Activated naive CD8-positive, alpha-beta T cell treated with anti-CD3 and anti-CD28 coated beads, Interleukin-2, amount 10 ng/mL, durations not matched to agents 7 days and 5 days (primary cell): ENCODE data around the gene PTPRM. TPM values are rescaled to one million over a fixed set of nuclear protein-coding genes. Genes with fewer than 3 reads are reported as not detected.

ENCODE experiments used
- ATAC-seq: fragments of 150-1000 bp; cut with Tn5 transposase; one replicate; pipeline ENCODE4 v1.10.0; 2021; ENCODE audit warnings: low read depth, moderate library complexity
- POLR2A ChIA-PET: fragments of 350-600 bp; sonication (Branson Sonifier 250); formaldehyde crosslinking; loops from one replicate; lab custom pipeline; 2021; ENCODE audit warnings: antibody characterized with exemption; lab: Charles Lee
- DNase-seq: peaks from one replicate; pipeline ENCODE4 v3.0.0; 2021
- H3K27ac Mint-ChIP-seq: one replicate; pipeline ENCODE4 v1.8.0; 2022; ENCODE audit warnings: mild to moderate bottlenecking, mixed read lengths
- H3K27me3 Mint-ChIP-seq: one replicate; pipeline ENCODE4 v1.8.0; 2022; ENCODE audit warnings: mild to moderate bottlenecking, moderate library complexity, mixed read lengths
- H3K36me3 Mint-ChIP-seq: one replicate; pipeline ENCODE4 v1.8.0; 2021; ENCODE audit warnings: mild to moderate bottlenecking, mixed read lengths
- H3K4me1 Mint-ChIP-seq: one replicate; pipeline ENCODE4 v1.8.0; 2021; ENCODE audit warnings: mixed read lengths
- H3K4me3 Mint-ChIP-seq: one replicate; pipeline ENCODE4 v1.8.0; 2022; ENCODE audit warnings: mild to moderate bottlenecking, moderate library complexity, mixed read lengths
- H3K9me3 Mint-ChIP-seq: one replicate; pipeline ENCODE4 v1.8.0; 2021; ENCODE audit warnings: mixed read lengths
- total RNA-seq, 2 experiments: library from RNA; stranded (reverse); gene quantifications; one replicate each; pipeline ENCODE4 v1.2.3, GENCODE V29; 2021

PTPRM gene
- total RNA-seq, 2 experiments from 2014 or later: 6.5 to 6.6 TPM

GRCh38 chr18:7683753-7684152 is 116.6 kb downstream of the PTPRM start:
- POLR2A ChIA-PET: no interaction called here
- DNase-seq (no peak), ATAC-seq (no peak)
- no peak overlapping the region for H3K4me3 Mint-ChIP-seq
- H3K4me1 Mint-ChIP-seq: no peaks in the 10 kb centered on the region
- no peaks in the 10 kb centered on the region for H3K9me3 Mint-ChIP-seq
- no peak overlapping the region for H3K27ac Mint-ChIP-seq
- H3K36me3 Mint-ChIP-seq: no peaks in the 10 kb centered on the region
- H3K27me3 Mint-ChIP-seq: no peaks in the 10 kb centered on the region

DNA sequence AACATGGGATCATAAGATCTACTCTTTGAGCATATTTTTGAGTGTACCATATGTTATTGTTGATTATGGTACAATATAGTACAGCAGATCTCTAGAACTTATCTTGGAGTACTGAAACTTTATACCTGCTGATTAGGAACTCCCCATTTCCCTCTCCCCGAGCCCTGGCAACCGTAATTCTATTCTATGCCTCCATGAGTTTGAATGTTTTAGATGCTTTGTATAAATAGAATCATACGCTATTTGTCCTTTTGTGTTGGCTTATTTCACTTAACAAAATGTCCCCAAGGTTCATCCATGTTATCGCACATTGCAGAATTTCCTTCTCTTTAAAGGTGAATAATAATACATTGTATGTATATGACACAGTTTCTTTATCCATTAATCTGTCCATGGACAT is 117.2 kb downstream of the PTPRM start:
- DNase-seq (no peak), ATAC-seq (no peak)
- H3K9me3 Mint-ChIP-seq: no peaks in the 10 kb centered on the region
- H3K4me3 Mint-ChIP-seq: no peak overlapping the region
- no peak overlapping the region for H3K27ac Mint-ChIP-seq
- H3K4me1 Mint-ChIP-seq: no peaks in the 10 kb centered on the region
- POLR2A ChIA-PET: no interaction called here
- no peaks in the 10 kb centered on the region for H3K27me3 Mint-ChIP-seq
- no peaks in the 10 kb centered on the region for H3K36me3 Mint-ChIP-seq

- Mint-ChIP-seq H3K9me3 (no peaks in the 10 kb centered on the region), H3K36me3 (no peaks in the 10 kb centered on the region), H3K4me1 (no peaks in the 10 kb centered on the region), H3K27ac (no peak overlapping the region), H3K27me3 (no peaks in the 10 kb centered on the region), H3K4me3 (no peak overlapping the region)
- POLR2A ChIA-PET: no interaction called here
- no peak for ATAC-seq
- DNase-seq: no peak
These were observed 117.8 kb downstream of the PTPRM start for GRCh38 chr18:7684966-7685365.

- H3K27ac Mint-ChIP-seq: no peak overlapping the region
- no peak for ATAC-seq
- H3K4me1 Mint-ChIP-seq: no peaks in the 10 kb centered on the region
- no peaks in the 10 kb centered on the region for H3K27me3 Mint-ChIP-seq
- no peak overlapping the region for H3K4me3 Mint-ChIP-seq
- no peak for DNase-seq
- H3K9me3 Mint-ChIP-seq: no peaks in the 10 kb centered on the region
- POLR2A ChIA-PET: no interaction called here
- H3K36me3 Mint-ChIP-seq: no peaks in the 10 kb centered on the region
These were observed 119.2 kb downstream of the PTPRM start for GRCh38 chr18:7686278-7686677.

- Mint-ChIP-seq H3K4me3 (no peak overlapping the region), H3K4me1 (no peaks in the 10 kb centered on the region), H3K36me3 (no peaks in the 10 kb centered on the region), H3K27ac (no peak overlapping the region), H3K27me3 (no peaks in the 10 kb centered on the region), H3K9me3 (peaks cover 1% of the 10 kb centered on the region)
- POLR2A ChIA-PET: no interaction called here
- no peak for ATAC-seq
- no peak for DNase-seq
These were observed 121.5 kb downstream of the PTPRM start for GRCh38 chr18:7688580-7688979.

DNA sequence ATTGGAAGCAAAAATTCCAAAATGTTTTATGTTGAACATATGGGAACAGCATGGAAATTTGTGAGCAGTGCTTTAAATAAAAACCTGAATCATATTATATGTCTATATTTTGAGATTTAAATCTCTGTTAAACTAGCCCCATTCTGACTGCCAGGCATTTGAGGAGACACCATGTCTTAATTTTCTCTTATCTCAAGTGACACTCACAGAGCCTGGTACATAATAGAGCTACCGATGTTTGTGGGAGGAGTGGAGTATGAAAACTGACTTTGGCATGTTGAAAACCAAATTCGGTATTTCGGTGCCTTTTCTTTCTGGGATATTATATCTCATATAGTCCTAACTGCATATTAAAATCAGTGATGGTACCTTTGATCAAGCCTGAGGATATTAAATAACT is 124.1 kb downstream of the PTPRM start:
- H3K4me3 Mint-ChIP-seq: no peak overlapping the region
- ATAC-seq: no peak
- no peaks in the 10 kb centered on the region for H3K36me3 Mint-ChIP-seq

DNA sequence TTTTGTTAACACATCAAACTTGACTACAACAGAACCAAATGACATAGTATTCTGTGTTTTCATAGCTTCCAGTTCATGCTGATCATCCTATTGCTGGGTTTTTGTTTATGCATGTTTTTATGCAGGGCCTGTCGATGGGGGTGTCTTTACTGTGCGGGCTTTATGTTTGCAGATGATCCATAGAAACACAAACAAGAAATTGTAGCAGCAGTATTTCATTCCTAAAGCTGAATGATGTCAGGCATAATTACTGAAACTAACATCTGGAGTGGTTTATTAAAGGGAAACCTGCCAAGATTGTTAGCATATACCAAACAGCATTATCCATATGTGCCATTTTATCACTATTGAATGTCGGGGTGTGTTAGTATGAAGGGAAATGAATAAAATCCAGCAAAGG is 129.7 kb downstream of the PTPRM start:
- Mint-ChIP-seq H3K36me3 (no peaks in the 10 kb centered on the region), H3K9me3 (peaks cover 1% of the 10 kb centered on the region), H3K4me1 (no peaks in the 10 kb centered on the region), H3K27me3 (no peaks in the 10 kb centered on the region), H3K4me3 (no peak overlapping the region), H3K27ac (no peak overlapping the region)
- ATAC-seq: no peak
- no peak for DNase-seq
- POLR2A ChIA-PET: no interaction called here

More for the DNA sequence above, 124.1 kb downstream of the PTPRM start:
- peaks cover 1% of the 10 kb centered on the region for H3K9me3 Mint-ChIP-seq
- no peaks in the 10 kb centered on the region for H3K27me3 Mint-ChIP-seq
- no peaks in the 10 kb centered on the region for H3K4me1 Mint-ChIP-seq
- POLR2A ChIA-PET: no interaction called here
- DNase-seq: no peak
- no peak overlapping the region for H3K27ac Mint-ChIP-seq

DNA sequence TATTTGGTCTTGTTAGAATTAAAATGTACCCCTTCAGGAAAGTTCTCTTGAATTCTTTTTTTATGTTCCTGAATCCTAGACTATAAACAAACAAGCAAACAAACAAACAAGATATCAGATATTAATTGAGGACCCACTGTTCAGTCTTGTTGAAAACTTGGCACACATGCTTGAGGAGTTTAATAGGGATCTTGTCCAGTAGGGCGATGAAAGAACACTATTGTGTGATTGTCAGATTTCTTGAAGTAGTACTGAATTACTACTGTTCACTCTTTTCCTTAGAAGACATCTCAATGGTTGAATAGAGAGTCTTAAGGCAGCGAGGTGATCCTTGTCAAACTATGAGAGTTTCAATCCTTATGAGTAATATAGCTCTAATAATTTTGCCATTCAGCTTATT is 130.2 kb downstream of the PTPRM start:
- H3K27me3 Mint-ChIP-seq: no peaks in the 10 kb centered on the region
- no peak for DNase-seq
- peaks cover 1% of the 10 kb centered on the region for H3K9me3 Mint-ChIP-seq
- no peak for ATAC-seq
- no peaks in the 10 kb centered on the region for H3K36me3 Mint-ChIP-seq
- H3K27ac Mint-ChIP-seq: no peak overlapping the region
- POLR2A ChIA-PET: no interaction called here
- H3K4me3 Mint-ChIP-seq: no peak overlapping the region
- H3K4me1 Mint-ChIP-seq: no peaks in the 10 kb centered on the region

GRCh38 chr18:7711495-7711894 is 144.4 kb downstream of the PTPRM start:
- Mint-ChIP-seq H3K27ac (no peak overlapping the region), H3K27me3 (no peaks in the 10 kb centered on the region), H3K36me3 (no peaks in the 10 kb centered on the region), H3K4me1 (no peaks in the 10 kb centered on the region), H3K9me3 (peaks cover 10% of the 10 kb centered on the region), H3K4me3 (no peak overlapping the region)
- no peak for DNase-seq
- ATAC-seq: no peak
- POLR2A ChIA-PET: no interaction called here

DNA sequence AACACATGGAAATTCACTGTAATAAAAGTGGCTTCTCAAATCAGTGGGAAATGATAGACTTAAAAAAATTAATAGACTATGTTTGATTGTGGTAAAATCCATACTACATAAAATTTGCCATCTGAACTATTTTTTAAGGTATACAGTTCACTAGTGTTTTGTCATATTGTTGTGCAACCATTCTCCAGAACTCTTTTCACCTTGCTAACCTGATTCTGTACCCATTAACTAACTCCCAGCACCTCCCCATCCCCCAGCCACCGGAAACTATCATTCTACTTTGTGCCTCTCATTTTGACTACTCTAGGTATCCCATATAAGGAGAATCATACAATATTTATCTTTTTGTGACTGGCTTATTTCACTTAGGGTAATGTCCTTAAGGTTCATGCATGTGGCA is 153.3 kb downstream of the PTPRM start:
- POLR2A ChIA-PET: no interaction called here
- H3K27me3 Mint-ChIP-seq: peaks cover 2% of the 10 kb centered on the region
- H3K36me3 Mint-ChIP-seq: no peaks in the 10 kb centered on the region
- H3K9me3 Mint-ChIP-seq: peaks cover 4% of the 10 kb centered on the region
- no peak overlapping the region for H3K27ac Mint-ChIP-seq
- ATAC-seq (no peak), DNase-seq (no peak)
- no peak overlapping the region for H3K4me3 Mint-ChIP-seq
- no peaks in the 10 kb centered on the region for H3K4me1 Mint-ChIP-seq

DNA sequence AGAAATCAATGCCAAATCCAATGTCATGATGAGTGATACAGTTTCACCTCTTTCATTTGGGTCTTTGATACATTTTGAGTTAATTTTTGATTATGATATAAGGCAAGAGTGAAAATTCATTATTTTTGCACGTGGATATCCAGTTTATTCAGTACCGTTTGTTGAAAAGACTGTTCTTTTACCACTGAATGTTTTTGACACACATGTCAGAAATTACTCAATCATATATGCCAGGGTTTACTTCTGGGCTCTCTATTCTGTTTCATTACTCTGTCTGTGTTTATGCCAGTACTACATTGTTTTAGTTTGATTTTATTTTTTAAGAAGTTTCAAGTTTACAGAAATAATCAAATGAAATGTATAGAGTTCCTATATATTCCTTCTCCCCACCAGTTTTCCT is 154.4 kb downstream of the PTPRM start:
- no peak overlapping the region for H3K27ac Mint-ChIP-seq
- no peak overlapping the region for H3K4me3 Mint-ChIP-seq
- no peak for ATAC-seq
- H3K36me3 Mint-ChIP-seq: no peaks in the 10 kb centered on the region
- H3K4me1 Mint-ChIP-seq: no peaks in the 10 kb centered on the region
- DNase-seq: no peak
- H3K9me3 Mint-ChIP-seq: peaks cover 2% of the 10 kb centered on the region
- POLR2A ChIA-PET: no interaction called here
- H3K27me3 Mint-ChIP-seq: peaks cover 2% of the 10 kb centered on the region

- H3K27ac Mint-ChIP-seq: no peak overlapping the region
- H3K27me3 Mint-ChIP-seq: peaks cover 2% of the 10 kb centered on the region
- peaks cover 2% of the 10 kb centered on the region for H3K9me3 Mint-ChIP-seq
- ATAC-seq: no peak
- H3K36me3 Mint-ChIP-seq: no peaks in the 10 kb centered on the region
- H3K4me3 Mint-ChIP-seq: no peak overlapping the region
- no peak for DNase-seq
- POLR2A ChIA-PET: no interaction called here
- H3K4me1 Mint-ChIP-seq: no peaks in the 10 kb centered on the region
These were observed 155.8 kb downstream of the PTPRM start for GRCh38 chr18:7722955-7723354.

DNA sequence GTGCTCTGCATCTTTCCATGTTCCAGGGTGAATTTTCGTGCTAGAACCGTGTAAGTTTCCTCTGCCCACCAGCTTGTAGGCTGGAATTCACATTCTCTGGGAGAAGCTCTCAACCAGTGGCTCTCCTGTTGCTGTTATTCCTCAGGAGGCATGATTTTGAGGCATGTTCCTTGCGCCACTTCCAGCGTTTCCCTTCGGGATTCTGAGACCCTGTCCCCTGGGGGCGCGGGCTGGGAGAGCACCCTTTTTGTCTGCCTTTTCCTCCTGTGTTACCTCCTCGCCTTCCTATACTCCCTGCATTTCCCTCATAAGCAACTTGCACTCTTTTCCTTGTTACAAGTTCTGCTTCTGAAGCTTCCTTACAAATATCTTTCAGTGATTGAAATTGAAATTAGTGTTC is 156.4 kb downstream of the PTPRM start:
- no peak overlapping the region for H3K4me3 Mint-ChIP-seq
- ATAC-seq (no peak), DNase-seq (no peak)
- H3K27me3 Mint-ChIP-seq: no peaks in the 10 kb centered on the region
- H3K27ac Mint-ChIP-seq: no peak overlapping the region
- no peaks in the 10 kb centered on the region for H3K4me1 Mint-ChIP-seq
- no peaks in the 10 kb centered on the region for H3K9me3 Mint-ChIP-seq
- POLR2A ChIA-PET: no interaction called here
- H3K36me3 Mint-ChIP-seq: no peaks in the 10 kb centered on the region

DNA sequence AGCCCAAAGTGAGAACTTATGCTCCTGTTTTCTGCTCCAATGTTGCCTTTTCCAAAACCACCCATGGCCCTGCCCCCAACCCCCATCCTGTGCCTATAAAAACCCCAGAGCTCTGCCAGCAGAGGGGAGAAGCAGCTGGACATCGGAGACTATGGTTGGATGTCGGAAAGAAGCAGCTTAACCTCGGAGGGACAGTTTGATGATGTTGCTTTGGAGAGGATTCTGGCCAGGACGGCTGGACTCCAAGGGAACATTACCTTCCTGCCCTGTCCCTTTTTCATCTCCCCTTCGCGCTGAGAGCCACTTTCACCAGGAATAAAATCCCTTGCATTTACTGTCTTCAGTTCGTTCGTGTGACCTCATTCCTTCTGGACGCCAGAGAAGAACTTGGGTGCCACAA is 158.4 kb downstream of the PTPRM start:
- H3K4me1 Mint-ChIP-seq: no peaks in the 10 kb centered on the region
- no peaks in the 10 kb centered on the region for H3K36me3 Mint-ChIP-seq
- no peaks in the 10 kb centered on the region for H3K27me3 Mint-ChIP-seq
- no peak for DNase-seq
- no peaks in the 10 kb centered on the region for H3K9me3 Mint-ChIP-seq
- POLR2A ChIA-PET: no interaction called here
- no peak overlapping the region for H3K4me3 Mint-ChIP-seq
- ATAC-seq: no peak
- H3K27ac Mint-ChIP-seq: no peak overlapping the region

DNA sequence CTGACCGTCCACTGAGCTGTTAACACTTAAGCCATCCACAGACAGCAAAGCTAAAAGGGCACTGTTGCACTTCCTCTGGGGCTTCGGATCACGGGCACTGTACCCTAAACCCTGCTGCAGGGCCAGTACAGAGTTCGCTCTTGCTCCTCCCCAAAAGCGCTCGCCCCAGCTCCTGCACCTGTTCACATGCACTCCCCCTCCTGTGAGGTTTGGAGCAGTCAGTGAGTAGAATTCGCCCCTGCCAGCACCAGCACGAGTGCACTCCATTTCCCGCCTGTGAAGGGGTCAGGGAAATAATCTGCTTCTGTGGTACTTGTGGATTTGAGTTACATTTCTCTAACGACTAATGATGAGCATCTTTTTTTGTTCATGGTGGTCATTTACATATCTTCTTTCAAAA is 158.8 kb downstream of the PTPRM start:
- ATAC-seq: no peak
- no peak overlapping the region for H3K27ac Mint-ChIP-seq
- POLR2A ChIA-PET: no interaction called here

More for the DNA sequence above, 158.8 kb downstream of the PTPRM start:
- no peaks in the 10 kb centered on the region for H3K4me1 Mint-ChIP-seq
- H3K4me3 Mint-ChIP-seq: no peak overlapping the region
- H3K9me3 Mint-ChIP-seq: no peaks in the 10 kb centered on the region
- no peaks in the 10 kb centered on the region for H3K27me3 Mint-ChIP-seq
- DNase-seq: no peak
- no peaks in the 10 kb centered on the region for H3K36me3 Mint-ChIP-seq
